CD4-positive, alpha-beta T cell treated with Interleukin-1 beta for 1 hour (primary cell): Measurements from ENCODE around the gene PKLR.
"Not testable (repeated sequence)": the region's sequence is repeated elsewhere in the genome, so short reads cannot be mapped to it uniquely, and the experiment has no call there.

Source experiments
- DNase-seq, 2 donors: peaks; one replicate each; pipeline ENCODE4 v3.0.0-alpha.2; 2020 to 2022

Gene PKLR

GRCh38 chr1:155254228-155254713, 47.0 kb downstream of the PKLR start:
- no peak for DNase-seq

GRCh38 chr1:155253797-155254196, 47.4 kb downstream of the PKLR start:
- no peak for DNase-seq

- no peak for DNase-seq
Measured at GRCh38 chr1:155253208-155253607, 48.0 kb downstream of the PKLR start.

GRCh38 chr1:155251566-155251965, 49.7 kb downstream of the PKLR start:
- no peak for DNase-seq

GRCh38 chr1:155250633-155251449, 50.4 kb downstream of the PKLR start:
- peak; percentile 94 to 95 for DNase-seq

GRCh38 chr1:155250246-155250632, 51.0 kb downstream of the PKLR start:
- no peak for DNase-seq

- DNase-seq: no peak
Measured at GRCh38 chr1:155247667-155248553, 53.3 kb downstream of the PKLR start.

GRCh38 chr1:155246796-155247195, 54.4 kb downstream of the PKLR start:
- not testable (repeated sequence) for DNase-seq

- DNase-seq: peak in 1 of 2 donors; percentile 21
Measured at GRCh38 chr1:155245163-155245524, 56.1 kb downstream of the PKLR start.

- peak; percentile 96 to 97 for DNase-seq
Measured at GRCh38 chr1:155244368-155245162, 56.7 kb downstream of the PKLR start.

- DNase-seq: no peak
Measured at GRCh38 chr1:155242805-155243358, 58.4 kb downstream of the PKLR start.

GRCh38 chr1:155241841-155242264, 59.4 kb downstream of the PKLR start:
- peak in 1 of 2 donors; percentile 40 for DNase-seq

- DNase-seq: peak; percentile 73 to 81
Measured at GRCh38 chr1:155241069-155241679, 60.1 kb downstream of the PKLR start.
